RWPE2 (cell line): ENCODE measurements around the gene PCNA.

Experiments
- ATAC-seq: fragments of 200-7000 bp; cut with Tn5 transposase; 3 replicates; pipeline ENCODE4 v1.9.1; 2021; ENCODE audit warnings: low read depth
- DNase-seq: peaks from one replicate; pipeline ENCODE4 v3.0.0-alpha.2; 2020; ENCODE audit warnings: low spot score
- H3K27ac ChIP-seq: fragments of 450-650 bp; 2 replicates; pipeline ENCODE4 v1.5.1; 2017; ENCODE audit warnings: mild to moderate bottlenecking; ENCODE audit not compliant: poor library complexity, severe bottlenecking
- H3K27me3 ChIP-seq: fragments of 250-450 bp; sonication (Bioruptor Pico); 2 replicates; pipeline ENCODE4 v1.5.1; 2021; ENCODE audit warnings: mild to moderate bottlenecking, moderate library complexity; ENCODE audit not compliant: insufficient read depth, poor library complexity, severe bottlenecking
- H3K36me3 ChIP-seq: fragments of 250-450 bp; sonication (Bioruptor Pico); 2 replicates; pipeline ENCODE4 v1.5.1; 2020; ENCODE audit warnings: low read depth, mild to moderate bottlenecking, moderate library complexity
- H3K4me1 ChIP-seq: fragments of 250-450 bp; sonication (Bioruptor Pico); 2 replicates; pipeline ENCODE4 v1.5.1; 2021; ENCODE audit warnings: mild to moderate bottlenecking, moderate library complexity; ENCODE audit not compliant: insufficient read depth, poor library complexity, severe bottlenecking
- H3K4me3 ChIP-seq: fragments of 250-450 bp; sonication (Bioruptor Pico); 2 replicates; pipeline ENCODE4 v1.5.1; 2021; ENCODE audit warnings: mild to moderate bottlenecking, moderate library complexity; ENCODE audit not compliant: severe bottlenecking
- H3K9me3 ChIP-seq: fragments of 250-450 bp; sonication (Bioruptor Pico); 2 replicates; pipeline ENCODE4 v1.5.1; 2021; ENCODE audit warnings: mild to moderate bottlenecking, moderate library complexity; ENCODE audit not compliant: severe bottlenecking
- CTCF ChIP-seq: fragments of 450-650 bp; IDR thresholded peaks from one replicate; pipeline ENCODE4 v1.5.1; 2017; ENCODE audit warnings: mild to moderate bottlenecking, moderate library complexity; ENCODE audit not compliant: poor library complexity, severe bottlenecking

Gene PCNA

DNA sequence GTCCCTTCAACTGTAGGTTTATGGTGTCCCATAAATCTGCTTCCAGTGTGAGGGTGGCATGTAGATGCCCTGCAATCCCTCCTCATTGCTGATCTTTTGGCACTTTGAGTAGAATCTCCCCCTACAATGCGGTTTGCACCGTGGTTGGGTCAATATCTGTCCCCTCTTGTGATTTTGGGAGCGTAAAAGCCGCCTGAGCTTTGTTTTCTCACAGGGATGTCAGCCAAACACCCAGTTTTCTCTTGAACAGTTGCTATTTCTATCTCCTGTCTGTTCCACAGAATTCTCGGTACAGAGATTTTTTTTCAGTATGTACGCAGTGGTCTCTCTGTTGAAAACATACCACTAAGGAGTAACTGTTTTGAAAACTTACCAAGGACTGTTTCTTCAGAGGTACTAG lies 28.8 kb upstream of the PCNA start:
- H3K36me3 ChIP-seq: no peaks in the 10 kb centered on the region
- ATAC-seq (no peak), DNase-seq (no peak)
- H3K27me3 ChIP-seq: no peaks in the 10 kb centered on the region
- H3K4me1 ChIP-seq: peaks cover 13% of the 10 kb centered on the region
- no peaks in the 10 kb centered on the region for H3K9me3 ChIP-seq
- no peak for TF ChIP-seq CTCF
- no peak overlapping the region for H3K4me3 ChIP-seq
- H3K27ac ChIP-seq: no peak overlapping the region

DNA sequence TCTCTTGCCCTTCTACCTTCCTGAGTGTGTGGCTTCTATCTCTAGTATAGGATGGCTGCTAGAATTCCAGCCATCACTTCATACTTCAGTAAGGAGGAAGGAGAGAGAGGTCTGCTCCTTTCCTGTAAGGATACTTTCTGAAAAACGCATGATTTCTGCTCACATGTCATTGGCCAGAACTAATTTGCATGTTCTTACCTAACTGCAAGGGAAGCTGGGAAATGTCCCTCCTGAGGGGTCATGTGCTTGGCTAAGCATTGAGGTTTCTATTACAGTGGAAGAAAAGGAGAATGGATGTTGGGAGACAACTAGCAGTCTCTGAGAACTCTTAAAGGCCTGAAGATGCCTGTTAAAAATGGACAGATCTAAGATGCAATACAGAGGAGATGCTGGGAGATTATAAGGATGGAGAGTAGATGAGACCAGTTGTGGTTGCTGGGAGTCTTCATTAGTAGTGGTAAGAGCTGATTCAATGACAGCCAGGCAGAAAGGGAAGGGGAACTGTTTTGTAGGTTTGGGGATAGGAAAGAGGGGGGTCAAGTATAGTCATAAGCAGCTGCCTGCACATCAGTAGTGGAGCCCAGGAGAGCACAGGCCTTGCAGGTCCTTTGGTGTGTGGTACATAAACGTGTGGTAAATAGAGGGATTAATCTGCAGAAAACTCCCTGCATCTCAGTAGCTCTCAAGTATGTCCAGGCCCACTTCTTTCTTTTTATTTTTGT lies 27.3 kb upstream of the PCNA start:
- H3K27me3 ChIP-seq: no peaks in the 10 kb centered on the region
- 0 out of 2 replicates have a peak, but pooled peaks cover 8% of the 10 kb centered on the region for H3K36me3 ChIP-seq
- H3K4me1 ChIP-seq: peaks cover 3% of the 10 kb centered on the region
- H3K9me3 ChIP-seq: no peaks in the 10 kb centered on the region
- H3K4me3 ChIP-seq: no peak overlapping the region
- DNase-seq (no peak), ATAC-seq (no peak)
- no peak for TF ChIP-seq CTCF
- no peak overlapping the region for H3K27ac ChIP-seq

- DNase-seq: no peak
- H3K9me3 ChIP-seq: no peaks in the 10 kb centered on the region
- no peak overlapping the region for H3K27ac ChIP-seq
- H3K4me3 ChIP-seq: no peak overlapping the region
- H3K27me3 ChIP-seq: no peaks in the 10 kb centered on the region
- no peak for TF ChIP-seq CTCF
- peaks cover 3% of the 10 kb centered on the region for H3K4me1 ChIP-seq
- ATAC-seq: no peak
- H3K36me3 ChIP-seq: 0 out of 2 replicates have a peak, but pooled peaks cover 8% of the 10 kb centered on the region
Observed at GRCh38 chr20:5146099-5146668, 26.4 kb upstream of the PCNA start.

- ATAC-seq (no peak), DNase-seq (no peak)
- no peak overlapping the region for H3K27ac ChIP-seq
- no peaks in the 10 kb centered on the region for H3K9me3 ChIP-seq
- no peak overlapping the region for H3K4me3 ChIP-seq
- H3K36me3 ChIP-seq: 0 out of 2 replicates have a peak, but pooled peaks cover 8% of the 10 kb centered on the region
- peaks cover 3% of the 10 kb centered on the region for H3K4me1 ChIP-seq
- no peaks in the 10 kb centered on the region for H3K27me3 ChIP-seq
- no peak for TF ChIP-seq CTCF
Observed at GRCh38 chr20:5145365-5146098, 25.8 kb upstream of the PCNA start.
